ENCODE data around the gene SNX1. TPM values are rescaled to one million over a fixed set of nuclear protein-coding genes. Genes with fewer than 3 reads are reported as not detected.
A peak's percentile ranks its signal among the peaks of the same experiment; 100 is the strongest.

The SNX1 gene
- total and polyA plus RNA-seq, 2 of the 13 experiments (the other 11 are each of a cell fraction or from before 2014, with no cell fraction given) = 29.3 to 60.1 TPM

DNA sequence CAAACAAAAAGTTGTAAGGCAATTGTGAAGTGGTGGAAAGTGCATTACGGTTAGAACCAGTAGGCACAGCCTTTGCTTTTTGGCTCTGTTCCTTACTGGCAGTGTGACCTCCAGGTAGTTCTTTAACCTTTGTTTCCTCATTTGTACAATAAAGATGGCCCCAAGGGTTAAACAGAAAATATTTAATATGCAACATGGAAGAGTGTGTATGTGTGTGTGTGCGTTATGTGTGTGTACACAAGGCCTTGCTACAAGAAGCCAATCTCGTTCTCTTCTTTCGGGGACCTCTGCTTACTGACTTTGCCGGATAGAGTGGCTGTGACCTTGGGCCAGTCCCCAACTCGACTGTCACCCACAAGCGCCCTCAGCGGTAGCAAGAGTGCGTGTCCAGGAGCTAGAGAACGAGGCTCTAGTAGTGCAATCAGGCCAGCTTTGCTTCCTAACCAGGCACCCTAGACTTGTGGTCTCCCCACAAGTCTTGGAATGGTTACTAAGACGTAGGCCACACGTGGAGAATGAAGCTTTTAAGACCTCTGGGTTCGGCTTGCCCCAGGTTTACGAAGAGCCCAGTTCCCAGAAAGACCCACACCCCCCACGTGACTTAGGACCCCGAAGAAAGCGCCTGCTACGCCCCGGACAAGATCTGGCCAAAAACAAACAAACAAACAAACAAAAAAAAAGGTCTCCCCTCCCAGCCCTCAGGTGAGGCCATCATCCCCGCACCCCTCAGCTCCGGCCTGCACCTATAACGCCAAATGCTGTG is 2.7 kb upstream of the SNX1 start (continued):
- TF ChIP-seq REST (IDR thresholded peaks at IDR 0.05; ENCODE audit: borderline replicate concordance in 1 of 2, low read depth in 1 of 2, low read length in 2 of 2) (peak in 1 of 2 experiments; percentile 1; a peak in 1 of 4 replicates), TARDBP (CRISPR knock-in tag; IDR thresholded peaks at IDR 0.05) (no peak), ZNF24 (IDR thresholded peaks at IDR 0.05) (no peak), ZNF263 (CRISPR knock-in tag; IDR thresholded peaks at IDR 0.05) (no peak), BRF2 (CRISPR knock-in tag; IDR thresholded peaks at IDR 0.05) (no peak), RFXAP (CRISPR knock-in tag; IDR thresholded peaks at IDR 0.05; ENCODE audit: borderline replicate concordance) (no peak), SMARCC2 (IDR thresholded peaks at IDR 0.05) (no peak), XRCC5 (optimal IDR thresholded peaks at IDR 0.05; ENCODE audit: low read length) (peak; percentile 3), FOXO1 (CRISPR knock-in tag; IDR thresholded peaks at IDR 0.05) (no peak), FOXK1 (CRISPR knock-in tag; IDR thresholded peaks at IDR 0.05; ENCODE audit: borderline replicate concordance, low read depth) (peak; percentile 13; the same call in 1 of the 2 replicates), SMARCE1 (IDR thresholded peaks at IDR 0.05; ENCODE audit: borderline replicate concordance) (no peak), ISL2 (CRISPR knock-in tag; IDR thresholded peaks at IDR 0.05) (no peak), NR2F1 (CRISPR knock-in tag; IDR thresholded peaks at IDR 0.05) (no peak), MAFF (IDR thresholded peaks at IDR 0.05; ENCODE audit: low read depth, low read length) (no peak), ZNF570 (CRISPR knock-in tag; IDR thresholded peaks at IDR 0.05; ENCODE audit: borderline replicate concordance) (no peak), FOXM1 (CRISPR knock-in tag; IDR thresholded peaks at IDR 0.05) (no peak), ZNF468 (CRISPR knock-in tag; IDR thresholded peaks at IDR 0.05) (no peak), CC2D1A (CRISPR knock-in tag; IDR thresholded peaks at IDR 0.05) (no peak), PCBP1 (IDR thresholded peaks at IDR 0.05; ENCODE audit: borderline replicate concordance, low read depth, low read length) (no peak), TBX3 (IDR thresholded peaks at IDR 0.05; ENCODE audit: borderline replicate concordance) (no peak), MAFG (CRISPR knock-in tag; IDR thresholded peaks at IDR 0.05) (no peak), CTCF (CRISPR knock-in tag; IDR thresholded peaks at IDR 0.05) (peak; percentile 60), NCOR1 (IDR thresholded peaks at IDR 0.05; ENCODE audit: borderline replicate concordance, low read length) (0 out of 2 replicates have a peak, but pooled peaks have one; percentile 4)

Data from HepG2 (cell line).